HG03025 (cell line): ENCODE data around the gene MOGAT1.
"Not testable (repeated sequence)": the region's sequence is repeated elsewhere in the genome, so short reads cannot be mapped to it uniquely, and the experiment has no call there.

Experiments
- ATAC-seq: cut with Tn5 transposase; IDR thresholded peaks from one replicate; pipeline ENCODE4 v1.9.1; 2021; ENCODE audit warnings: mild to moderate bottlenecking, moderate library complexity; ENCODE audit not compliant: unreplicated experiment, low FRiP score

The MOGAT1 gene

DNA sequence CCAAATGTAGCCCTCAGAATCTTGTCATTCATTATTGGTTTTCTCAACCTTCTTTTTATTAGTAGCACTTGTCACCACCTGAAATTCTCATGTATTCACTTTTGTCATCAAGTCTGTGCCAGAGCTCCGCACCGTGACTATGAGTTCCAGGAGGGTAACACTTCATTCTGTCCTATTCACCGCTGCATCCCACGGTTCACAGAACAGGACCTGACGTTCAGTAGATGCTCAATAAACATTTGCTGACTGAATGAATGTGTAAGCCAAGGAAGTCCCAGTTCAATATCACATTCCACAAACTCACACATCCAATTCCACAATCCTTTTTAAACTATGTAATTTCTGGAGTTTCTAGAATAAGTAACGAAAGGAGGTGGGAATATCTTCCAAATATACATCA is 65.5 kb downstream of the MOGAT1 start:
- no peak for ATAC-seq

DNA sequence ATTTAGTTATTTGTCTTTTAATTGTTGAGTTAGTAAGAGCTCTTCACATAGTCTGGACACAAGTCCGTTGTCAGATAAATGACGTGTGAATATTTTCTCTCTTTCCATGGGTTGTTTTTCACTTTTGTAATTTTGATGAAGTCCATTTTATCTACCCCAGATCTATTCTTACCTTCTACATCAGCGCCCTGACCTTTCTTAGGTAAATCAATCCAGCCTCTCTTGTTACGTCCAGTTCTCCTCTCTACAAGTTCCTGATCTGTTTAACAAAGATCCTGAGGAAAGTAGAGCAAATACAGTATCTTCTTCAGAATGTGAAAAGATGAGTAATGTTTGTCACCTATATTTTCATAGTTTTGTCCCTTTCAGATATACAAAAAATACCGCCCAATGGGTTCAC is 66.9 kb downstream of the MOGAT1 start:
- no peak for ATAC-seq

DNA sequence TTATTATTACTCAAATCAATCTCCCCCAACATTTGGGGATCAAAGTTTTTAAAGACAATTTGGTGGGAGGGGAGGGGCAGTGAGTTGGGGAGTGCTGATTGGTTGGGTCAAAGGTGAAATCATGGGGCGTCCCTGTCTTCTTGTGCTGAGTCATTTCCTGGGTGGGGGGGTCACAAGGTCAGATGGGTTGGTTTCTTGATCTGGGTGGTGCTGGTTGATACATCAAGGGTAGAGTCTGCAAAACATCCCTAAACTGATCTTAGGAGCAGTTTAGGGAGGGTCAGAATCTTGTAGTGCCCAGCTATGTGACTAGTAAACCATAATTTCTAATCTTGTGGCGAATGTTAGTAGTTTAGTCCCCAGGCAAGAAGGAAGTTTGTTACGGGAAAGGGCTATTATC is 67.4 kb downstream of the MOGAT1 start:
- ATAC-seq: no peak

DNA sequence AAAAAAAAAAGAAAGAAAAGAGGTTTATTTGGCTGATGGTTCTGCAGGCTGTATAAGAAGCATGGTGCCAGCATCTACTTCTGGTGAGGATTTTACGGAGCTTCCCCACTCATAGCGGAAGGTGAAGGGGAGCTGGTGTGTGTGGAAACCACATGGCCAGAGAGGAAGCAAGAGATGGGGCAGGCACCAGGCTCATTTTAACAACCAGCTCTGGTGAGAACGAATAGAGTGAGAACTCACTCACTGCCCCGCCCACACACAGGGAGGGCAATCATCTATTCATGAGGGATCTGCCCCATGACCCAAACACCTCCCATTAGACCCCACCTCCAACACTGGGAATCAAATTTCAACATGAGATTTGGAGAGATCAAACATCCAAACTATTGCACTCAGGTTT is 68.5 kb downstream of the MOGAT1 start:
- no peak for ATAC-seq

DNA sequence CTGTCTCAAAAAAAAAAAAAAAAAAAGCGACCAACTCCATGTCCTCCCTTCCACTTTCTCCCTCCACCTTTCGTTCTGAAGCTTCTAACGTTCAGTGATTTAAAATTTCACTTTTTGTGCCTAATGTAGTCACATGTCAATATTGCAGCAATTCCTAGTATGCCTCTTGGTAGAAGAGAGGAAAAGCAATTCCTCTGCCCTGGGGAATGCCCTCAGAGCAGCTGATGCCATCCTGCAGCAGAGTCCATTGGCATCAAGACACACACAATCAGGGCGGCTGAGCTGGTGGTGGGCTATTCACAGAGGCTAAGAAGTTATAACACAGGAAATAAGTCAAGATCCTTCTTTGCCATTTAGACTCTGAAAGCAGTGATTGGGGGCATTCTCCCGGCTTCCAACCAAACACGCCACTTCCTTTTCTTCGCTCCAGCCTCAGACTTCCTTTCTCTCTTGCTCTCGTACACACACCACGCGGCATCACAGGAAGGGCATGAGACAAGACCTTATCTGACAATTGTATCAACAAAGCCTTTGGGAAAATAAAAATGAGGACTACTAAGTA is 71.9 kb downstream of the MOGAT1 start:
- no peak for ATAC-seq

DNA sequence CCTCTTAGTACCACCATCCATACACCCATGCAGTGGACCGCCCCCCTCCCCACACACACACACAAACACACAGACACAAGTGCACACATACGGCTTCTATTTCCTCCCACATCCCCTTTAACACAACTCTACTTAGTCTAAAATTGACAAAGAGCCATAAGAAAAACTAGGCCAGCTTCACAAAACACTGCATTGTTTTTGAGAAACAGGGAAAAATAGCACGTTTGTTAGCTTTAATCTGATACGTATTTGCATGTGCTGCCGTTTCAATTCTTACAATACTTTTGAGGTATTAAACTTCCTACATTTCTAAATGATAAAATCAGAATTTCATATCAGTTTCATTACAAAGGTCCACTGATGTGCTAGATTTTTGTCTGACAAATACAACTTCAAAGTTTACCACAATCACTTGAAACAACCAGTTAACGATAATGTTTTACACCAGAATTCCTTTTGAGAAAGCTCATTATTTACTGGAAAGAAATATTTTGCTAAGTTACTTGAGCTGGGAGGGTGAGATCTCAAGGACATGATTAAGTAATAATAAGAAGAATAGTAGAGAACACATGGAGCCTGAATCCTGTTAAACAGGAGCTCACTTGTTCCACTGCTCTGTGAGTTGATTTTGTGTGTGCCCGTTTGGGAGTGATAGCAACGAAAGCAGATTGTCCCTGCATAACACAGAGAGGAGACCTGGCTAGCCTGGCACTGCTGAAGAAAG is 74.5 kb downstream of the MOGAT1 start:
- no peak for ATAC-seq

DNA sequence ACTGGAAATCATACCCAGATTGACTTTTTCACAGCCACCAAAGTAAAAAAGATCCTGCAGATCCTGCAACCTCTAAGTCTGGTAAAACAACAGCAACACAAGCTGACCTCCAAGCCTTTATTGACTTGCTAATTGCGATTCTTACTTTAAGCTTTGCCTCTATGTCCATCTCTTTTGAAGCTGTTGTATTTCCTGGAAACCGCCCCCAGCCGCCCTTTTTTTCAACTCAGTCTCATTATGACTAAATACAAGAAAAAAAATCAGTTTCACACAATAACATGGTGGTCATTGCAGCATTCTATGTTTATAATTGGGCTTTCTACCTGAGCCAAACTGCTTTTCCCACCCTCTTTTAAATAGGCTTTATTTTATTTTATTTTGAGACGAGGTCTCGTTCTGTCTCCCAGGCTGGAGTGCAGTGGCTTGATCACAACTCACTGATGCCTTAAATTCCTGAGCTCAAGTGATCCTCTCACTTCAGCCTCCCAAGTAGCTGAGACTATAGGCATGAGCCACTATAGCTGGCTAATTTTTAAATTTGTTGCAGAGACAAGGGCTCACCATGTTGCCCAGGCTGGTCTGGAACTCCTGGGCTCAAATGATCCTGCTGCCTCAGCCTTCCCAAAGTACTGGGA is 76.2 kb downstream of the MOGAT1 start:
- ATAC-seq: no peak

DNA sequence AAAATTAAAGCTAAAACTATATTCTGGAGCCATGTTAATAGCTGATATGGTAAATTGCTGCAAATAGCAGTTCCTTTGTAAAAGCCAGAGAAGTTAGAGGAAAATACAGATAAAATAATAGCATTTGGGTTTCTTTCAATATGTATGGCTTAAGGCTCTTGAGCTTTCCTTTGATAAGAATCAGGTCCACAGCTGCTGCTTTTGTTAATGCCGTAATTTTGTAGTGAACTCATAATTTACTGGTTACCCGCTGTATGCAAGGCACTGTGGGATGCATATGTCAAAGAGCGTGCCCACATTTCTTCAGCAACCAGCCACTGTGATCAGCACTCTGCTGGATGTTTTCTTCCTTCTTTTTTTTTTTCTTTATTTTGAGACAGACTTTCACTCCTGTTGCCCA is 79.1 kb downstream of the MOGAT1 start:
- no peak for ATAC-seq

DNA sequence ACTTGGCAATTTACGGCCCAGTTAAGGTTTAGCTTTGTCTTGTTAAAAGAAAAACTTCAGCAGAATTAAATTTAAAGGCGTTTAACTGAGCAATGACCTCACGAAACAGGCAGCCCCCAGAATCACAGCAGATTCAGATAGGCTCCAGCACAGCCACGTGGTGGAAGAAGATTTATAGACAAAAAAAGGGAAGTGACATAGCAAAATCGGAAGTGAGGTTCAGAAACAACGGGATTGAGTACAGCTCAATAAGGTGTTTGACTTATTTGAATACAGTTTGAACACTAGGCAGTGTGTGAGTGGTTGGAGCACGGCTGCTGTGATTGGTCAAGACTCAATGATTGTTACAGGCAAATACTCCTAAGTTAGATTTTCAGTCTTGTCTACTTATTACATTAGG is 79.8 kb downstream of the MOGAT1 start:
- ATAC-seq: no peak

DNA sequence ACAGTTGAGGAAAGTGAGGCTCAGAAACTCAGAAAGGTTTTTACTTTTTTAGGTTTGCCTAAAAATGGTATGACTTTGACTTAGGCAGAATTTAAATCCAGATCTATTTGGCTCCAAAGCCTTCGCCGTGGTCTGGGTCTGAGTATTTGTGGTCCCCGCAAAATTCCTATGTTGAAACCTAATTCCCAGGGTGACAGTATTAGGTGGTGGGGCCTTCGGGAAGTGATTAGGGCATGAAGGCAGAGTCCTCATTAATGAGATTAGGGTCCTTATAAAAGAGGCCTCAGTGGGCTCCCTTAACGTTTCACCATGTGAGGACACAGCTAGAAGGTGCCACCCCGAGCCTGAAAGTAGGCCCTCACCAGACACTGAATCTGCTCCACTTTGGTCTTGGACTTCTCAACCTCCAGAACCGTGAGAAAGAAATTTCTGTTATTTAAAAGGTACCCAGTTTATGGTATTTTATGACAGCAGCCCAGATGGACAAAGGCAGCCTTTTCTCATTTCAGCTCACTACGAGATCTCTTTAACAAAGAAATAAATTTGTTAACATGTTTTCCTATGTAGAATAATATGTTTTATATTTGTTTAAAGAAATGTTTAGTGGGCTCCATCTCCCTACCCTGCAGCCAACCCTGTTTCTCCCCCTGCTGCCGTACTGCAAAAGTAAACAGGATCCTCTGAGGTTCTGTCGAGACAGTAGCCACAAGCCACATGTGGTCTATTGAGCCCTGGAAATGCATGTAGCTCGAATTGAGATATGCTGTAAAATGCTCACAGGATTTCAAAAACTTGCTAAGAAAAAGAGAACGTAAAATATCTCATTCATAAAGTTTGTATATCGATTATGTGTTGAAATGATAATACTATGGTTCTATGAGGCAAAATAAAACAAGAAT is 80.6 kb downstream of the MOGAT1 start:
- ATAC-seq: no peak

DNA sequence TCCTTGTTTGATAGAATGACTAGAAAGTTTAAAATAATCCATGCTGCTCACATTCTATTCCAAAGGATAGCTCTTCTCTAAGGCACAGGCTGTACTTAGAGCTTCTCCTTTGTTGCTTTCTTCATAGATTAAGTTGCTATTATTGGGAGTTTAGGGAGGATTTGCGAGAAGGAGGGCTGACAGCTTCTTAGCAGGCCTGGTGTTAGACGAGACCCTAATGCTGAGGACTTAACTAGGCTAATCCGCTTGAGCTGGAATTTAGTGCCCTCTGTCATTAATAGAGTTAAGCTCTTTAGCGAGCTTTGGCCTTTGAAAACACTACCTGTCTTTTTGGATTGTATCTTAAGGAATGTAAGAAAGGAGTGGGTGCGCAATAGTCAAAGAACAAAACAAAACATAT is 81.3 kb downstream of the MOGAT1 start:
- no peak for ATAC-seq

DNA sequence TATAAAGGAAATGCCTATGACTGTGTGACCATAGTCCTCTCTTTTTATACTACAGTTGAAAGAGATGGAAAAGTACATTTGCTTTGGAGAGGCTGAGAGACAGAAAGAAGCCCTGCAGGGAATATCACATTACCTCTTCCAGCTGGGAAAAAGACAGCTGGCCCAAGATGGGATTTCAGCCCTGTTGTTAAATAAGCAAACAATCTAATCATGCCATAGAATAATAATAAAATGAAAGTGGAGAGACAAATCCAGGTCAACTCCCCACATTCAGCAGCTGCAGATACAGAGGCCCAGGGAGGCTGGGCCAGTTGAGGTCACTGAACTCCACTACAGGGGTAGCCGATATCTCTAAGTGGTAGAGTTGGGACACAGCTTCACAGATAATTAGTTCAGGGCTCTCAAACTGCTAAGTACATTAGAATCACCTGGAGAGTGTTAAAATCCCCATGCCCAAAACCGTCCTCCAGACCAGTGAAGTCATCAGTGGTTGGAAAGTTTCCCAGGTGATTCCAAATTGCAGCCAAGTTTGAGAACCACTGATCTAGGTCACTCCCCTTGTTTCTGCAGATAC is 81.9 kb downstream of the MOGAT1 start:
- ATAC-seq: no peak

DNA sequence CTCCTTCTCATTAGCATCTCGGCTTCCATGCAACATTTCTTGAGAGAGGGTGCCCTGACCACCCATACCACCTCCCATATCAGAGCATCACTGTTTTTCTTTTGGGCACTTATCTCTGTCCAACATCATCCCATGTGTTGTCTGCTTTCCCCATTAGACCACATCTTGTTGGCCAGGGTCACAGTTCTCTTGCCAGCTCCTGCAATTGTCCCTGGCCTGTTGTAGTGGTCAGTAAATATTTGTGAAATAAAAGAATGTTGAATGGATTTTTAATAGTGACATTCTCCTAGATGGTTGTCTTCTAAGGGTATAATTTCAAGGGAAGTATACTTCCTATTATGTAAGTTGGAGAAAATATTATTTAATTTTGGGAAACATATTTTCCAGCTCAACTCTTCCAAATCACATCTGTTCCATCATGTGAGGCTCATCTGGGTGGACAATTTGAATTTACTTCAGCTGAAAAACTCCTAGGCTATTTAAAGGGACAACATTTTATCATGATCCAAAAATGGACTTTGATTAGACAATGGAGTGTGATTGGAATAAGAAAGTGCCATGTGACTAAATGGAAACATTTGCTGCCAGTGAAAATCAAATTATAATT is 83.0 kb downstream of the MOGAT1 start:
- ATAC-seq: no peak

DNA sequence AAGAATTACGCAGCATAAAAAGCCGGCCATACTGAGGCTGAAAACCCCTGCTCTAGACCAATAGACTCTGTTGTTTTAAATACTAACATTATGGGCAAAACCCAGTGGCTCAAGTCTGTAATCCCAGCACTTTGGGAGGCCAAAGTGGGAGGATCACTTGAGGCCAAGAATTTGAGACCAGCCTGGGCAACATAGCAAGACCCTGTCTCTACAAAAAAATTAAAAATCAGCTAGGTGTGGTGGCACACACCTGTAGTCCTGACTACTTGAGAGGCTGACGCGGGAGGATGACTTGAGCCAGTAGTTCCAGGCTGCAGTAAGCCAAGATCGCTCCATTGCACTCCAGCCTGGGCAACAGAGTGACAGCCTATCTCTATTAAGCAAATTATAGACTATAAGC is 84.1 kb downstream of the MOGAT1 start:
- ATAC-seq: not testable (repeated sequence)

DNA sequence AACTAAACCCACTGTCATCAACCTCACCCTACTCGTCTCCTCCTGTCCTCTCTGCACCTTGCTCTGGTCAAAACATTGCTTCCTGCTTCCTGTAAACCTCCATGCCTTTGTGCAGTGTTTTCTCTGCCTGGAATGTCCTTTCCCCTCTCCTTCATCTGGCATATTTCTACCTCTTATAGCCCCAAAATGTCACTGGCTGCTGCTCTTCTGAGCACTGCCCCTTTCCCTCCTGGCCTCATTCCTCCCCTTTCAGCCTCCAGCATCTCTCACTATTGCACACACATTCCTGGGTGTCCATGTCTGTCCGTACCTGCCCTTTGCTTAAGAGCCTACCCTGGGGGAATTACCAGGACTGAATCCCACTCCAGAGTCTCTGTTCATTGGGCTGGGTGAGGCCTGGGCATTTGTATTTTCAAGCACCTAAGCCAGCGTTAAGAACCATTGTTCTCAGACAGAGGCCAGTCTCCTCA is 84.9 kb downstream of the MOGAT1 start:
- no peak for ATAC-seq

DNA sequence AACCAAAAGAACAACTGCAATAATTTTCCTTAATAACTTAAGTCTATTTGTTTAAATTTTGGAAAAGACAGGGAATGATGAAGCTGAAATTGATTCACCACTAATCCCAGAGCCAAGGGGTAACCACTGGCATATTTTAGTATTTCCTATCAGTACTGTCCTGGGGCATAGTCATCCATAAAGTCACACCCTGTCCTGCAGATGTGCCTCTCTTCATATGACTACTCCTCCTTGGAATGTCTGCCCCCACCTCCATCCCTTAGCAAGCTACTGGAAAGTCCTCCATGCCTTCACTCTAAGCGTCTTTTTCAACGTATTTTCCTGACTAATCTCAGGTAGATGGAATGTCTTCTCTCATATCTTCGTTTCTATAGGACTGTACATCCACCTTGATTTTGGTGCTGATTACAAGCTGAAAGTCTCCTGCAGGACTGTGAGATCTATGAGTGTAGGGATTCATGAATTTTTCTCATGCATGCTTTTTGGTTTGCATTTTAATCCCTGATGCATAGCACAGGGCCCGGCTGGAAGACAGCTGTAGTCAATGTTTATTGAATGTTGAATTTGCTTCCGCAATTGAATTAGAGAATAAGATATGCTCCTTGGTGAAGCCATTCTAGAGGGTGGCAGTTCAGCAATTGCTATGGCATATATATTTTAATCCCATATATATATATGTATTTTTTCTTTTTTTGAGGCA is 85.6 kb downstream of the MOGAT1 start:
- ATAC-seq: no peak
